ENCODE results near the gene CAMK4. TPM values are rescaled to one million over a fixed set of nuclear protein-coding genes. Genes with fewer than 3 reads are reported as not detected.

The CAMK4 gene
- total RNA-seq, 2 donors from 2014 or later, result 6.7 to 14.0 TPM

- H3K4me3 ChIP-seq, result no peak overlapping the region
- H3K4me1 ChIP-seq (replicated peaks), result no peaks in the 10 kb centered on the region
- no peaks in the 10 kb centered on the region for H3K9me3 ChIP-seq
- DNase-seq (ENCODE audit: low spot score), result no peak
- intact Hi-C loops (cut with DNase I), result no loop called here
- TF ChIP-seq POLR2AphosphoS5 (IDR thresholded peaks at IDR 0.05) (no peak), CTCF (IDR thresholded peaks at IDR 0.05) (no peak), POLR2A (IDR thresholded peaks at IDR 0.05) (no peak)
- H3K27me3 ChIP-seq (replicated peaks; ENCODE audit: insufficient read depth), result no peaks in the 10 kb centered on the region
- H3K27ac ChIP-seq, result no peak overlapping the region
- 72% methylated on average over 6 of the region's 6 CpGs for WGBS
- H3K36me3 ChIP-seq, result no peaks in the 10 kb centered on the region
These were observed 86.8 kb downstream of the CAMK4 start for GRCh38 chr5:111310711-111311620.

- H3K27me3 ChIP-seq (replicated peaks; ENCODE audit: insufficient read depth), result no peaks in the 10 kb centered on the region
- H3K27ac ChIP-seq, result no peak overlapping the region
- no peaks in the 10 kb centered on the region for H3K36me3 ChIP-seq
- TF ChIP-seq POLR2AphosphoS5 (IDR thresholded peaks at IDR 0.05), result no peak
- TF ChIP-seq CTCF (IDR thresholded peaks at IDR 0.05), result no peak
- no peak for TF ChIP-seq POLR2A (IDR thresholded peaks at IDR 0.05)
- no peak for DNase-seq (ENCODE audit: low spot score)
- no peaks in the 10 kb centered on the region for H3K9me3 ChIP-seq
- H3K4me3 ChIP-seq, result no peak overlapping the region
- no peaks in the 10 kb centered on the region for H3K4me1 ChIP-seq (replicated peaks)
- intact Hi-C loops (cut with DNase I), result no loop called here
- WGBS, result 70% methylated on average over 1 of the region's 1 CpG
These were observed 87.5 kb downstream of the CAMK4 start for GRCh38 chr5:111311666-111312065.

GRCh38 chr5:111313017-111313724 is 89.0 kb downstream of the CAMK4 start:
- Histone ChIP-seq H3K27me3 (replicated peaks; ENCODE audit: insufficient read depth) (no peaks in the 10 kb centered on the region), H3K27ac (no peak overlapping the region), H3K9me3 (no peaks in the 10 kb centered on the region), H3K36me3 (no peaks in the 10 kb centered on the region), H3K4me1 (replicated peaks) (no peaks in the 10 kb centered on the region), H3K4me3 (no peak overlapping the region)
- TF ChIP-seq POLR2A (IDR thresholded peaks at IDR 0.05) (no peak), CTCF (IDR thresholded peaks at IDR 0.05) (no peak), POLR2AphosphoS5 (IDR thresholded peaks at IDR 0.05) (no peak)
- intact Hi-C loops (cut with DNase I), result no loop called here
- no peak for DNase-seq (ENCODE audit: low spot score)
- 59% methylated on average over 2 of the region's 2 CpGs for WGBS

- Histone ChIP-seq H3K36me3 (no peaks in the 10 kb centered on the region), H3K27me3 (replicated peaks; ENCODE audit: insufficient read depth) (no peaks in the 10 kb centered on the region), H3K27ac (no peak overlapping the region), H3K4me1 (replicated peaks) (no peaks in the 10 kb centered on the region), H3K9me3 (no peaks in the 10 kb centered on the region), H3K4me3 (no peak overlapping the region)
- TF ChIP-seq POLR2A (IDR thresholded peaks at IDR 0.05), result no peak
- no peak for TF ChIP-seq POLR2AphosphoS5 (IDR thresholded peaks at IDR 0.05)
- TF ChIP-seq CTCF (IDR thresholded peaks at IDR 0.05), result no peak
- intact Hi-C loops (cut with DNase I), result no loop called here
- WGBS, result 26% methylated on average over 1 of the region's 1 CpG
- no peak for DNase-seq (ENCODE audit: low spot score)
These were observed 96.8 kb downstream of the CAMK4 start for GRCh38 chr5:111320953-111321352.

Data from prostate gland (tissue), 2 donors.